Kidney capillary endothelial cell (primary cell): Measurements from ENCODE around the gene CDHR1.
A peak's percentile ranks its signal among the peaks of the same experiment; 100 is the strongest.
"Not testable (repeated sequence)": the region's sequence is repeated elsewhere in the genome, so short reads cannot be mapped to it uniquely, and the experiment has no call there.

Experiments
- DNase-seq: peaks from one replicate; pipeline ENCODE4 v3.0.0-alpha.2; 2018; ENCODE audit warnings: low spot score

CDHR1 gene

DNA sequence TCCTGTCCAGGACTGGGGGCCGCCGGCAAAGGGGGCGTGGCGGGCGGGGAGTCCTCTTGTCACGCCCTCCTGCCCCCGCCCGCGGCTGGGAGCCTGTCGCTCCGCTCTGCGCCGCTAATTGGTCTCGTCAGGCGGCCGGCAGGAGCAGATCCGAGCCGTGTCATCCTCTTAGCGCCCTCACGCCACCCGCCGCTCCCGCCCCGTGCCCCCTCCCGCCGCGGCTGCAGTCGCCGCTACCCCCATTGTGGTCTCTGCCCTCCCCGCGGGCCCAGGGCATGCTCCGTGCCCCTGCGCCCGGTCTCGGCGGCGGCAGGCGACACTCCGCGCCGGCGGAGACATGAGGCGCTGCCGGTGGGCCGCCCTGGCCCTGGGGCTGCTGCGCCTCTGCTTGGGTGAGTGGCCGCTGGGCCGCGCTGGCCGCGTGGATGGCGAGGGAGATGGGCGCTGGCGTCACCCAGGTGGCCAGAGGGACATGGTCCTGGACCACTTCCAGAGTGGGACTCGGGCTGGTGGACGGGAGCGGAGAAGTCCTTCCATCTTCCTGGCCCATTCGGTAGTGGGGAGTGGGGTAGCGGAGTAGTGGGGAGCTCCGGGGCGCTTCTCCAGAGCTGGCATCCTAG is at the start of gene CDHR1:
TSS of gene CDHR1 (plus strand) at position 114 of the 620 bp plus-strand sequence. CDS start at position 338, 224 bp downstream.
- DNase-seq, result no peak

- DNase-seq, result no peak
These were observed 47.0 kb upstream of the CDHR1 start for GRCh38 chr10:84147347-84147746.

DNA sequence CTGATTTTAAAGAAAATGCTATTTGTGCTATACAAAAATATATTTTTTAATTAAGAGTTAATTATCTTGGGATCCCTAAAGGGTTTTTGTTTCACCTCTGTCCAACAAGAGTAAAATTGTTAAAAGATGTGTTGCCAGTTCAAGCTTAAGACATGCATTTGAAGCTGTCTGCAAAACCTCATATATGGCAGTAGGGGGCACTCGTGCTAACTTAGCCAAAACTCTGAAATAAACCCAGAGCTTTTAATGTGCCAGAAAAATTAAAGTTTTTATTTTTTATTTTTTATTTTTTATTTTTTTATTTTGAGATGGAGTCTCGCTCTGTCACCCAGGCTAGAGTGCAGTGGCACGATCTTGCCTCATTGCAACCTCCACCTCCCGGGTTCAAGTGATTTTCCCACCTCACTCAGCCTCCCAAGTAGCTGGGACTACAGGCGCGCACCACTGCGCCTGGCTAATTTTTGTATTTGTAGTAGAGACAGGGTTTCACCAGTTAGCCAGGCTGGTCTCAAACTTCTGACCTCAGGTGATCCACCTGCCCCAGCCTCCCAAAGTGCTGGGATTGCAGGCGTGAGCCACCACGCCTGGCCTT is 46.2 kb upstream of the CDHR1 start:
- peak; percentile 42 for DNase-seq

DNA sequence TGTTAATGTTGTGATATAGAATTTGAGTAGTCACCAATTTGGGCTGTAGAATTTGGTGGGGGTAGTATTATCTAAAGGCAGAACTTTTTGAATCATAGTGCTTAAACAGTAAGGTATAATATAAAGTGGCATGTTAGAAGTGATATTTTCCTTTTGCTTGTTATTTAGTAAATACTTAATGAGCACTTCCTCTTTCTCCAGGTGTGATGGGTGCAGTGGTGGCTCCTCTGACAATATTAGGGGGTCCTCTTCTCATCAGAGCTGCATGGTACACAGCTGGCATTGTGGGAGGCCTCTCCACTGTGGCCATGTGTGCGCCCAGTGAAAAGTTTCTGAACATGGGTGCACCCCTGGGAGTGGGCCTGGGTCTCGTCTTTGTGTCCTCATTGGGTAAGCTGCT is 44.5 kb upstream of the CDHR1 start:
- DNase-seq, result no peak

DNA sequence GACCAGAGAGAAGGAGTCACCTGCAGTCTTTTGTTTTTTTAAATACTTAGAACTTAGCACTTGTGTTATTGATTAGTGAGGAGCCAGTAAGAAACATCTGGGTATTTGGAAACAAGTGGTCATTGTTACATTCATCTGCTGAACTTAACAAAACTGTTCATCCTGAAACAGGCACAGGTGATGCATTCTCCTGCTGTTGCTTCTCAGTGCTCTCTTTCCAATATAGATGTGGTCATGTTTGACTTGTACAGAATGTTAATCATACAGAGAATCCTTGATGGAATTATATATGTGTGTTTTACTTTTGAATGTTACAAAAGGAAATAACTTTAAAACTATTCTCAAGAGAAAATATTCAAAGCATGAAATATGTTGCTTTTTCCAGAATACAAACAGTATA is 41.6 kb upstream of the CDHR1 start:
- DNase-seq, result no peak

GRCh38 chr10:84155521-84155920 is 38.8 kb upstream of the CDHR1 start:
- DNase-seq, result no peak

GRCh38 chr10:84156009-84156408 is 38.3 kb upstream of the CDHR1 start:
- DNase-seq, result no peak

DNA sequence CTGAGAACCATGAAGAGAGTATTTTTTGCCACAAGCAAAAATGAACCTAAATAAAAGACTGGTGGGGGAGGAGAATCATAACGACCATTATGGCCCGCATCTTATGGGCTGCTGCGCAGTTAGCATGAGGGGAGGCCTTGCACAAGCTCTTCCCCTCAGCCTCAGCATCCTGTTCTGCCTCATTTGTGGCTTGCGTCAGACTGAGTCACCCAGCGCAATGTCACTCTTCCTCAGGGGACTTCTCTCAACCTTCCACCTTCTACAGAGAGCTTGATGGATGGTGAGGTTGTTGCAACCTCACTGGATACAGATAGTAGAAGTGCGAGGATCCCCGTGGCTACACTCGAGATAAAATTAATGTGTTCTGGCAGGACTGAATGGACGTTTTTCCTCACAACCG is 37.6 kb upstream of the CDHR1 start:
- no peak for DNase-seq

GRCh38 chr10:84158061-84158460 is 36.3 kb upstream of the CDHR1 start:
- no peak for DNase-seq

- no peak for DNase-seq
These were observed 35.8 kb upstream of the CDHR1 start for GRCh38 chr10:84158550-84158949.

DNA sequence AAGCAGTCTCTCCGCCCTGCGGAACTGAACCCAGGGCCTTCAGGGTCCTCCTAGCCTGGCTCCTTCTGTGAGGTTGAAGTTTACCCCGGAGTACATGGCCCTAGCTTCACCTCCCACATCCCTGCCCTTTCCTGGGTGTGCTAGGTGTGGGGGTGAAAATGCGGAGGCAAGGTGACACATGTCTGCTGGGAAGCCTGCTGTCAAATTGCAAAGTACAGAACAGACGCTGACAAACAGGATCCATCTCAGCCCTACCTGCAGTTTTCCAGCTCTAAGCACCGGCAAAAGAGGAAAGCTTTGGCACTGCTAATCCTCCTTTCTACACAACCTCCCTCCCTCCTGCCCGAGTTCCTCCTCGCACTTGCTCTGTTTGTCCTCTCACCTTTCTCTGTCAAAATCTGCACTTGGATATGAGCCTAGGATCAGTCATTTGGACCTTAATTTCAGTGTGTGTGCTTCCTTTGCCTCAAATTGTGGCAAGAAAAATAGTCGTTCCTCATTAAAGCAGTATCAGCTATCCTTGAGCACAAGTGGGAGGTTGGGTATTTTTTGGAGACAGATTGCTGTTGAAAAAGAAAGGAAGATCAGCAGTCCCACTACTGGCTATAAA is 35.2 kb upstream of the CDHR1 start:
- no peak for DNase-seq

DNA sequence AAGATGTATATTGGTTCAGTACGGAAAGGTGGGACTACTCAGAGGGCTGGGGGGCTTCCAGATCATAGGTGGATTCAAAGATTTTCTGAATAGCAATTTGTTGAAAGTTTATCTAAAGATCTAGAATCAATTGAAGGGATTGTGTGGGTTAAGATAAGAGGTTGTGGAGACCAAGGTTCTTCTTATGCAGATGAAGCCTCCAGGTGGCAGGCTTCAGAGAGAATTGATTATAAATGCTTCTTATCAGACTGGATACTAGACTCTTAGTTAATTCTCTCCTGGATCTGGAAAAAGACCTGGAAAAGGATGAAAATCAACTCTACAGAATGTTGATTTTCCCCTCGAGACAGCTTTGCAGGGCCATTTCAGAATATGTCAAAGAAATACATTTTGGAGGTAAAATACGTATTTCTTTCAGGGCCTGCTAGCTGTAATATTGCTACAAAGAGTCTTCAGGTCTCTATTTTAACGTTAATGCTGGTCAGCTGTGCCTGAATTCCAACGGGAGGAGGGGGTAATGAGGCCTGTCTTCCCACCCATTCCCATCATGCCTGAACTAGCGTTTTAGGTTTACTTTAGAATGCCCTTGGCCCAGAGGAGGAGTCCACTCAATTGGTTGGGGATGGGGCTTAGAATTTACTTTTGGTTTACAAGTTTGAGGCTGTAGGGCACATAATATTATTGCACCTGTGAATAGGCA is 33.5 kb upstream of the CDHR1 start:
- no peak for DNase-seq

GRCh38 chr10:84163996-84164395 is 30.3 kb upstream of the CDHR1 start:
- no peak for DNase-seq

DNA sequence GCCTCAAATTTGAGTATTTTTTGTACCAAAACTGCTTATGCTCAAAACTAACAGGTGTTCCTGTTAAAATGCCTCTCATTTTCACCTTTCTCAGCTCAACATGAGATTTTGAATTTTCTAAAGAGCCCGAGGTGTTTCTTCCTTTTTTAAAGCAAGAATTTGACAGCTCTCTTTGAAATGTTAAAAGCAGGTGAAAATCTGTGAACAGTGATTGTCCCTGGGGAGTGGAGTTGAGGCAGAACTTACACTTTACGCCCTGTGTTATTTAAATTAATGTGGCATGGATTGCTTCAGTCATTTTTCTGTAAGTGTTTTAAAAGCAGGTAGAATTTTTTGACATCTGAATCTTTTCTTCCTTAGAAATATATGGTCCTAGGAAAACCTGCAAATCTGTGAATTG is 29.9 kb upstream of the CDHR1 start:
- no peak for DNase-seq

- no peak for DNase-seq
These were observed 27.6 kb upstream of the CDHR1 start for GRCh38 chr10:84166620-84167288.

GRCh38 chr10:84167289-84167653 is 27.1 kb upstream of the CDHR1 start:
- not testable (repeated sequence) for DNase-seq

DNA sequence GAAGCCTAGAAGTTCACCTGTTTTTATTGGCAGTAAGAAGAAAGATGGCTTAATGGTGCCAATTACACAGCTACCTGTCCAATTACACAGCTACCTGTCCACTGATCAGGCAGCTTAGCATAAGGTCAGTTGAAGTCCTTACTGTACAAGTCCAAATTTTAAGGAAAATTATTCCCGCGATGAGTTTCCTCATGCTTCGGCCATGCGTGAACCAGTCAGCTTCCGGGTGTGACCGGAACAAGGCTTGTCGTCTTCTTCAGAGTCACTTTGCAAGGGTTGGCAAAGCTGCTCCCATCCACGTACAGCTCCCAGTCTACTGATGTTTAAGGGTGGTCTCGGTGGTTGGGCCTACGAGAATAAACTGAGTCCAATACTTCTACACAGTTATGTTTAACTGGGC is 26.0 kb upstream of the CDHR1 start:
- not testable (repeated sequence) for DNase-seq

DNA sequence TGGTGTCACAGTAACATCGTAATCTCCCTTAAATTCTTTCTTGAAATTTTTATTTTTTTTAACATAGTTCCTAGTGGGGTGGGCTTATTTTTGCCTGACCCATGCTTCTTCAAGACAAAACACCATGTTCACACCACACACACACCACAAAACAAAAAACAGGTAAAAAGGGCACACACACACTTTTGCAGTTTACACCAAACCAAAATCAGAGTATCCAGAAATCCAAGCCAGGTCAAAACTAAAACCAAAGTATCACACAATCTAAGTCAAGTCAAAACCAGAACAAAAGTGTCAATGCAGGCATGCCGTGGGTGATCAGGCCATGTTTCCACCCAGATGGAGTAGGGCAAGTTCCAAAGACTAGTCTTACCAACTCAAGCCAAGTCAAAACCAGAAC is 23.1 kb upstream of the CDHR1 start:
- DNase-seq, result not testable (repeated sequence)

- not testable (repeated sequence) for DNase-seq
These were observed 22.5 kb upstream of the CDHR1 start for GRCh38 chr10:84171700-84172466.

DNA sequence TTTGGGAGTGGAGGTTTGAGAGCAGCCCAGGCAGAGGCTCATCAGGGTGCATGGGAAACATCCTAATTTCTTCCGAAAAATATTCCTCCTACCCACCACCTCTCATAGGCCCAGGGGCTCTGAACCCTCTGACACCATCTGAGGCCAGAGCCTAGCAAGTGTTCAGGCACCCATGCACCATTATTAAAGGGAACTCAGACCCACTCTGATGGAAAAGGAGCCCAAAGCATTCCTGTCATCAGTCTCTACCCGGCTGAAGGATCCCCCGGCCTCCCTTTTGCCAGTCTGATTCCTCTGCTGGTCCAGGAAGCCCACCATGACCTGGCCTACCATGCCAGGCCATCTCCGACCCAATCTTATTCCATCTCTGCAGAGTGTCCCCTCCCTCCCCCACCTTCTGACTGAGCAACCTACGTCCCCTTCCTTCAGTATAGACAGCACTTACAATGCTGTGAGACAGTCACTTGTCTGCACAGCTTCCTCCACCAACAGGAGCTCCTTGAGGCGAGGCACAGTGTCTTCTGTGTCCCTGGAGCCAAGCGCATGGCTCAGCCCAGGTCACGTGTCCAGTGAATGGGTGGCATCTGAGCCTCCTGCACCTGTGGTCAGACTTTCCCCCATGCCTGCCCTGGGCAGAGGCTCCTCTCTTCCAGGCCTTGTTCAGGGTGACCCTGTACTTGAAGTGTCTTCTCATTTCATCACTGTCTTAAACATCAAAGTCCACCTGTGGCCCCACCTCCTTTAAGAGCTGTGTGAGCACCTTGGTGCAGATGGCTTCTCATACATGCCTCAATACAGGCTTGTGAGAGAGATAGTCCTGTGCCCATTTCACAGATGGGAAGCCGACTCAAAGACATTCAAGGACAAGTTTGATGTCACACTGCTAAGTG is 21.6 kb upstream of the CDHR1 start:
- DNase-seq, result no peak

DNA sequence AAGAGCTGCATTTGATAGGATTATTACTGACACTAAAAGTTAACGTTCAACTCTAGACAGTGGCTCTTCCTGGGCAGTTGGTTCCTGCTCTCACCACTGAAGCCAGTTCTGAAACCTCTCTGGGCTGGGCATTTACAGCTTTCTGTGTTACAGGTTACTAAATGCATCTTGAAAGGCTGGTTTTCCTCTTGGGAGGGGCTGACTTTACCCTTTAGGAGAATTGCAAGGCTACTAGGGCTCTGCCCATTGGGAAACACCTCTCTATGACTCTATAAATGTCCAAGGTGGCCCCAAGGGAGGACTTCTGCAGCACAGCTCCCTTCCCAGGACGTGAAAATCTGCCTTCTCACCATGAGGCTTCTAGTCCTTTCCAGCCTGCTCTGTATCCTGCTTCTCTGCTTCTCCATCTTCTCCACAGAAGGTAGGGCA is 20.8 kb upstream of the CDHR1 start, which contains the start of gene GPR15LG:
TSS of gene GPR15LG (plus strand) at position 301 of the 429 bp plus-strand sequence. CDS start at position 352, 51 bp downstream.
- no peak for DNase-seq
